Astrocyte of the cerebellum (primary cell): ENCODE results near the gene AHNAK2.

Experiments used
- DNase-seq: peaks from one replicate; pipeline ENCODE4 v3.0.0-alpha.2; 2011; ENCODE audit warnings: low read depth
- H3K4me3 ChIP-seq: 2 replicates; pipeline ENCODE4 v1.5.1; 2011; ENCODE audit warnings: mild to moderate bottlenecking, low read depth, low read length, moderate library complexity
- in situ Hi-C: cut with HindIII; loops from 2 replicates; pipeline ENCODE4 v1.10.0; 2017; ENCODE audit warnings: low sequenced_read_pairs
- TF ChIP-seq, protein P1 (sequence below): IDR thresholded peaks from 2 replicates; pipeline ENCODE4 v1.5.1; 2012; ENCODE audit warnings: low read length, low read depth, moderate library complexity, mild to moderate bottlenecking; ENCODE audit errors: missing control alignments

Gene AHNAK2

DNA sequence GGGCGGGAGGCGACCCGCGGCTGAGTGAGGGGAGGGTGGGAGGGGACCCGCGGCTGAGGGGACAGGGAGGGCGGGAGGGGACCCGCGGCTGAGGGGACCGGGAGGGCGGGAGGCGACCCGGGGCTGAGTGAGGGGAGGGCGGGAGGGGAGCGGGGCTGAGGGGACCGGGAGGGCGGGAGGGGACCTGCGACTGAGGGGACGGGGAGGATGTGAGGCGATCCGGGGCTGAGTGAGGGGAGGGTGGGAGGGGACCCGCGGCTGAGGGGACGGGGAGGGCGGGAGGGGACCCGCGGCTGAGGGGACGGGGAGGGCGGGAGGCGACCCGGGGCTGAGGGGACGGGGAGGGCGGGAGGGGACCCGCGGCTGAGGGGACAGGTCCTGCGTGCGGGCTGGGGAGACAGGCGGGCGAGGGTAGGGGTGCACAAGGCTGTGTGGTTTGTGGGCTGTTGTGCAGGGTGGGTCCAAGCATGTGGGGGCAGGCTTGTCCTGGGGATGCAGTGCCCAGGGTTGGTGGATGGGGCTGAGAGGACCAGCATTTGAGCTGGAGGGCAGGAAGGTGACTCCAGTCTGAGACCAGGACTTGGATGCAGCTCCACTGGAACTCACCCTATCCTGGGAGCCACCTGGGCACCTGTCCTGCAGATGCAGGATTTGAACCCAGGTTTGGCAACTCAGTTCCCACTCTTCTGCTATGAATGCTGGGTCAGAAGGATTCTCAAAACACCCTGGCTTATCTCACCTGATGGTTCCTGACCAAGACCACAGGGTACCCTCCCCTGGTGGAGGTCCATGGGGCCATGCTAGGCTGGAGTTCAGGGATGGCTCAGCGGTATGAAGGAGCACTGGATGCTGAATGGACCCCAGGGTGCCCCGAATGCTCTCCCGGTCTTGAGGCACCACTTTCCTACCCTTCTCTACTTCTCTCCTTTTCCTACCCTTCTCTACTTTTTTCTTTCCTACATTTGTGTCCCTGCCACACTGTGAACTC, 44.1 kb downstream of the AHNAK2 start:
- H3K4me3 ChIP-seq, result no peak overlapping the region
- in situ Hi-C loops, result no loop called here
- no peak for DNase-seq
- TF ChIP-seq, protein P1, sequence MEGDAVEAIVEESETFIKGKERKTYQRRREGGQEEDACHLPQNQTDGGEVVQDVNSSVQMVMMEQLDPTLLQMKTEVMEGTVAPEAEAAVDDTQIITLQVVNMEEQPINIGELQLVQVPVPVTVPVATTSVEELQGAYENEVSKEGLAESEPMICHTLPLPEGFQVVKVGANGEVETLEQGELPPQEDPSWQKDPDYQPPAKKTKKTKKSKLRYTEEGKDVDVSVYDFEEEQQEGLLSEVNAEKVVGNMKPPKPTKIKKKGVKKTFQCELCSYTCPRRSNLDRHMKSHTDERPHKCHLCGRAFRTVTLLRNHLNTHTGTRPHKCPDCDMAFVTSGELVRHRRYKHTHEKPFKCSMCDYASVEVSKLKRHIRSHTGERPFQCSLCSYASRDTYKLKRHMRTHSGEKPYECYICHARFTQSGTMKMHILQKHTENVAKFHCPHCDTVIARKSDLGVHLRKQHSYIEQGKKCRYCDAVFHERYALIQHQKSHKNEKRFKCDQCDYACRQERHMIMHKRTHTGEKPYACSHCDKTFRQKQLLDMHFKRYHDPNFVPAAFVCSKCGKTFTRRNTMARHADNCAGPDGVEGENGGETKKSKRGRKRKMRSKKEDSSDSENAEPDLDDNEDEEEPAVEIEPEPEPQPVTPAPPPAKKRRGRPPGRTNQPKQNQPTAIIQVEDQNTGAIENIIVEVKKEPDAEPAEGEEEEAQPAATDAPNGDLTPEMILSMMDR, result no peak

DNA sequence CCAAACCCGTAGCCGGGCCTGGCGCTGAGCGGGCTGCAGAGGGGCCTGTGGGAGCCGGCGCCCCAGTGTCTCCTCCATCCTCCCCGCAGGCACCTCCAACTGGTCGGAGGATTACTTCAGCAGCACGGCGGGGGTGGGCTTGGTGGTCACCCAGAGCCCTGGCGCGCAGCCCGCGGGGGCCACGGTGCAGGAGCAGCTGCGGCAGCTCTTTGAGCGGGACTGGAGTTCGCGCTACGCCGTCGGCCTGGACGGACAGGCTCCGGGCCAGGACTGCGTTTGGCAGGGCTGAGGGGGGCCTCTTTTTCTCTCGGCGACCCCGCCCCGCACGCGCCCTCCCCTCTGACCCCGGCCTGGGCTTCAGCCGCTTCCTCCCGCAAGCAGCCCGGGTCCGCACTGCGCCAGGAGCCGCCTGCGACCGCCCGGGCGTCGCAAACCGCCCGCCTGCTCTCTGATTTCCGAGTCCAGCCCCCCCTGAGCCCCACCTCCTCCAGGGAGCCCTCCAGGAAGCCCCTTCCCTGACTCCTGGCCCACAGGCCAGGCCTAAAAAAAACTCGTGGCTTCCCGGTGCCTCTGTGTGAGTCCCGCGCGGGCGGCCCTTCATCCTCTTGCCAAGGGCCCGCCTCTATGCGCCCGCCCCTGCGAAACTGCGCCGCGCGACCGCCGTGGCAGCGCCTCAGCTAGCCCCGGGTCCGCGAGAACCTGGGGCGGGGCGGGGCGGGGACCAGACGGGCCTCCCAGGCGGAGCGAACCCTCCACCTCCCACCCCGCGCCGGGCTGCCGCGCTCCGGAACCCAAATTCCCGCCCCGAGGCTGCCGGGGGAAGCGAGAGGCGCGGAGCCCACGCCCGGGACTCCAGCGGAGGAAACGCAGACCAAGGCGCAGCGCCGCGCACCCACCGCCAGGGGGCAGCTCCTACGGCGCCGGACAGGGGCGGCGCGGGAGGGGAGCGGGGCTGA, 45.2 kb downstream of the AHNAK2 start:
- in situ Hi-C loops, result no loop called here
- H3K4me3 ChIP-seq, result peak overlapping the region; percentile 43
- peak; percentile 38 for DNase-seq
- TF ChIP-seq, protein P1, result peak; percentile 65

DNA sequence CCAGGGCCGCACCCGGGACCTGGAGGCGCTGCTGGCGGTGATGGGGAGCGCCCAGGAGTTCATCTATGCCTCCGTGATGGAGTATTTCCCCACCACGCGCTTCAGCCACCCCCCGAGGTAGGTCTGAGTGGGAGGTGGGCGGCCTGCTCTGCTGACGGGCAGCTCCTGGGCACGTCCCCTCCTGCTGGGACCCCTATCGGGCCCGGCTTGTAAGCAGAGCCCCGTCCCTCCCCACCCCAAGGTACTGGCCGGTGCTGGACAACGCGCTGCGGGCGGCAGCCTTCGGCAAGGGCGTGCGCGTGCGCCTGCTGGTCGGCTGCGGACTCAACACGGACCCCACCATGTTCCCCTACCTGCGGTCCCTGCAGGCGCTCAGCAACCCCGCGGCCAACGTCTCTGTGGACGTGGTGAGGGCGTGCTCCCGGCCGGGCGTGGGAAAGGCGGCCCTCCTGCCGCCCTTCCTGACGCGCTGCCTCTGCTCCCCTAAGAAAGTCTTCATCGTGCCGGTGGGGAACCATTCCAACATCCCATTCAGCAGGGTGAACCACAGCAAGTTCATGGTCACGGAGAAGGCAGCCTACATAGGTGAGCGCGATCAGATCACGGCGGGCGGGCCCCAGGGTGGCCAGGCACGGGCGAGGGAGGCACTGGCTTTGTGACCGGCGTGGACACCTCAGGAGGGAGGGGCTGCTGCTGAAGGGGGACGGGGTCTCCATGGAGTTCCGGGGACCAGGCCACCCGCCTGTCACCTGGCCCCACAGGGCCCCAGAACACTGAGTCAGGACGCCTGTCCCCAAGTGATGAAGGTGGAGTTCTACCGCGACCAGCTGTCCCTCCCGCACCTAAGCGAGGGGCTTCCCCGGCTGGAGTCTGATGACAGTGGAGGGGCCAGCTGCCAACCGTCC, 46.2 kb downstream of the AHNAK2 start:
- no peak for DNase-seq
- in situ Hi-C loops, result no loop called here
- H3K4me3 ChIP-seq, result no peak overlapping the region
- TF ChIP-seq, protein P1, result no peak

DNA sequence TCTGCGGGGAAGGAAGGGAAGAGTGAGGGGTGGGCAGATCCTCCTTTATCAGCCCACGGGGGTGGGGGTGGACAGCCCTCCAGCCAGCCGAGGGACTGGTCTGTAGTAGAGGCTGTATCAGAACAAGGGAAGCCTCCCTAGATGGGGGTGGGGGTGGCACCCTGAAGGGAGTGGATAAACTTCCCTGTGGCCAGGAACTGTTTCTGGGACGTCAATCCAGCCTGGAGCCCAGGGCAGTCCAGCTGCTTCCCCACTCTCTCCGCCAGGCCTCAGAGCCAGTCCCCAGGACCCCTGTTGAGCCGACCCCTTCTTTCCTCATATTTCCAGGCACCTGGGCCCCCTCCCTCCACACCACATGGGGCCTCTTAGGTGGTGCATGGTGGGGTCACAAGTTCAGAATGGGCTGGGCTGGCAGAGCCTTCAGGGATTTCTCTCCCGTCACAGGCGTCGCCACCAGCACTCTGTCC, 46.8 kb downstream of the AHNAK2 start:
- DNase-seq, result no peak
- TF ChIP-seq, protein P1, result no peak
- no peak overlapping the region for H3K4me3 ChIP-seq
- in situ Hi-C loops, result no loop called here

DNA sequence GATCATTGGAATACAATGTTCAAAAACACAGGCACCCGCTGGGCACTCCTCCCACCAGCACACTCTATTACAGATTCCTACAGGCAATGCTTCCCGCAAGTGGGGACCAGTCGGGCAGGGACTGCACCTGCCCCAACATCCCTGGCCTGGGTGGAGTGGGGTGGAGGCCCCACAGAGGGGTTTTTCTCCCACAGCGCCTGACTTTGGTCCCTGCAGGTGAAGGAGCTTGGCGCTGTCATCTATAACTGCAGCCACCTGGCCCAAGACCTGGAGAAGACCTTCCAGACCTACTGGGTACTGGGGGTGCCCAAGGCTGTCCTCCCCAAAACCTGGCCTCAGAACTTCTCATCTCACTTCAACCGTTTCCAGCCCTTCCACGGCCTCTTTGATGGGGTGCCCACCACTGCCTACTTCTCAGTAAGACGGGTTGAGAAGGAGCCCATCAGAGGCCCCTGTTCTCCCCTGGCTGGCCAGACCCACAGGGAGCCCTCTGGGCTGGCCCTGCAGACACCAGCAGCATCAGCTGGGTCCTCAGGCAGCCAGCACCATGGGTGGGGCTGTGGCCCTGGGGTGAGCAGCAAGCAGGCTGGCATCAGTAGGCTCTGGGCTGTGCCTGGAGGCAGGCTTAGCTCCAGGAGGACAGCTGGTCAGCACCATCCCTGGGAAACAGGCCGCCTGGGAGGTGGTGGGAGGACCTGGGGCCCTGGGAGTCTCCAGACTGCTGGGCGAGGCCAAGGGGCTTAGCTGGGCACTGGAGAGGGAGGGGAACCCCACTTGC, 47.5 kb downstream of the AHNAK2 start:
- H3K4me3 ChIP-seq, result no peak overlapping the region
- TF ChIP-seq, protein P1, result no peak
- no peak for DNase-seq
- in situ Hi-C loops, result no loop called here
